Measurements from ENCODE around the gene HBZ.
"Not testable (repeated sequence)": the region's sequence is repeated elsewhere in the genome, so short reads cannot be mapped to it uniquely, and the experiment has no call there.

The HBZ gene

DNA sequence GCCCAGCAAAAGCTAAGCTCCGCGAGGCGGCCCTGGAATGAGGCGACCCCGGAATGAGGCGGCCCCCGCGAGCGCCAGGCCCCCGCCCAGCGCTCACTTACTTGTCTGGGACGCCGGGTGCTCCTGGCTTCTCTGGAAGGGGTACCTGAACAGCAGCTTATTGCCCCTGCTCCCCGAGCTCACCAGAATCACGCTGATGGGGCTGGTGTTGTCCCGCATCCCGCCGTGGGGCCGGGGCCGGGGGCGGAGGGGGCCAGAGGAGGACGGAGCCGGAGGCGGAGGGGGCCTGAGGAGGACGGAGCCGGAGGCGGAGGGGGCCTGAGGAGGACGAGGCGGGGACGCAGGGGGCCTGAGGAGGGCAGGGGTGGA is 14.4 kb upstream of the HBZ start:
- peak; percentile 53 to 64 for DNase-seq

- DNase-seq: no peak
Measured at GRCh38 chr16:140175-140857, 12.1 kb upstream of the HBZ start.

DNA sequence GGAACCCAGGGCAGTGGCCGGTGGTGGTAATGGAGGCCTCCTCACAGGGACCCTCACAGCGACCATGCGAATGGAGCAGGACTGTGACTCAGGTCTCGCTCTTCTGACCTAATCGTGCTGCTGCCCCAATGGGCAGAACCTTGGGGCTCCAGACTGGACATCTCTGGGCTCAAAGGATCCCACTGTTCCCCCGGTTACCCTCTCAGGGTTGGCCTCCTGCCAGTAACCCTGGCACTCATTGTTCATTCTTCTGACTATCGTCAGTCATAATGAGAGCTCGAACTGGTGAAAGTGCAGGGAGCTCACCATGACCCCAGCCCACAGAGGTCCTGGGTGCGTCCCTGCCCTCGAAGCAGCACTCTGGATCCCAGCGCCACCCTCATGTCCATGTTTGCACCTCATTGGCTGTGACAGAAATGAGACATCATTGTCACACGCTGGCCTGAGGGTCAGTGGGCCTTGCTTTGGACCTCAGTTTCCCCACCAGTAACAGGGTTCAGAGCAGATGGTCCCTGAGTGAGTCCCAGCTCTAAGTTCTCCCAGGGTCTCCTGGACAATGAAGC is 10.0 kb upstream of the HBZ start:
- no peak for DNase-seq

- DNase-seq: no peak
Measured at GRCh38 chr16:143047-143446, 9.4 kb upstream of the HBZ start.

- DNase-seq: no peak
Measured at GRCh38 chr16:143456-143855, 9.0 kb upstream of the HBZ start.

- no peak for DNase-seq
Measured at GRCh38 chr16:144797-145252, 7.6 kb upstream of the HBZ start.

DNA sequence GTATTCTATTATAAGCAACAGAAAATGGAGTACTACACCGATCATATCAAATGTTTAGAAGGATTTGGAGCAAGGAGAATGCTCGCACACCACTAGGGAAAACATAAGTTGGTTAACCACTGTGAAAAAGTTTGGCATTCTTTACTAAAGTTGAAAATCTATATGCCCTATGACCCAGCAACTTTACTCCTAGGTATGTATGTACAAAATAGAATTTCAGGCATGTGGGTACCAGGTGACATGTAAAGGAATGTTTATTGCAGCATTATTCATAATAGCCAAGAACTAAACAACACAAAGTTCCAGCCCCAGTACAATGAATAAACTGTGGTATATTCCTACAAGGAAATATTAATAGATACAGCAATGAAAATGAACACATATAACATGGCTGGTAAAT is 5.8 kb upstream of the HBZ start:
- DNase-seq: no peak

DNA sequence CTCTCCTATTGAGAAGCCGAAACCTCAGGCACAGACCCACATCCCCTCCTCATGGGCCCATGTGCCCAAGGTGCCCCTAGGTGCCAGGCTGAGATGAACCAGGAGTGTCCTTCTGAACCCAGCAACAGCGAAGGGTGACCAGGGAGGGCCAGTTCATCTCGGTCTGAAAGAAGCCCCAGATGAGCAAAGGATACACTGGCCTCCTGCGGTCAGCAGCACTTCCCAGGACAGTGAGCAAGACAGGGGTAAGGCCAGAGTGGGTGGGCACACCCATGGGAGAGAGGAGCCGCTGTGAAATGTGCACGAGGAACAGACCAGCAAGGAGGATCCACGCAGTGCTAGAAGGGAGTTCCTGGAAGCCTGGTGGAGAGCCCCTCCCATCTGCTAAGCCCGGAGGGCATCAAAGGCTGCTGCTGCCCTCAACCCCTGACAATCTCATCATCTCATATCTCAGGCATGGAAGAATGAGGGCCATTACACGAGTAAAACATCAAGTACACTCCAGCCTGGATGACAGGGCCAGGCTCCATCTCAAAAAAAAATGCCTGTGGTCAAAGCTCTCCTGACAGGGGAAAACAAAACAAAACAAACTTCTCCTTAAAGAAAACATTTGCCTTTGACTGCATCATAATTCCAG is 3.3 kb upstream of the HBZ start:
- no peak for DNase-seq

DNA sequence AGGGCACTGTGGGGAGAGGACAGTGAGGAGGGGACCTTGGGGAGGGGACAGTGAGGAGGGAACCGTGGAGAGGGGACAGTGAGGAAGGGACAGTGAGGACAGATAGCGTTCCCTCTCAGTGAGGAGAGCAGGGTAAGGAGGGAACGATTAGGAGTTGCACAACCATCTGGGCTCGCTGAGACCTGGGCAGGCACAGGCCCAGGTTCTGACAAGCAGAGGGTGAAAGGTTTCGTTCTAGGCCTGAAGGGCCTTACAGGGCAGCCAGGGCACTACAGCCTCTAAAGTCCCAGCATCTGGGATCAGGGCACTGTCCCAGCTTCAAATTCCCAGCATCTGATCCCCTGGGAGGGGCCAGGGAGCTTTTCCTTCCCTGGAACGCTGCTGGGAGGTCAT is 681 bp downstream of the HBZ start:
- not testable (repeated sequence) for DNase-seq

DNA sequence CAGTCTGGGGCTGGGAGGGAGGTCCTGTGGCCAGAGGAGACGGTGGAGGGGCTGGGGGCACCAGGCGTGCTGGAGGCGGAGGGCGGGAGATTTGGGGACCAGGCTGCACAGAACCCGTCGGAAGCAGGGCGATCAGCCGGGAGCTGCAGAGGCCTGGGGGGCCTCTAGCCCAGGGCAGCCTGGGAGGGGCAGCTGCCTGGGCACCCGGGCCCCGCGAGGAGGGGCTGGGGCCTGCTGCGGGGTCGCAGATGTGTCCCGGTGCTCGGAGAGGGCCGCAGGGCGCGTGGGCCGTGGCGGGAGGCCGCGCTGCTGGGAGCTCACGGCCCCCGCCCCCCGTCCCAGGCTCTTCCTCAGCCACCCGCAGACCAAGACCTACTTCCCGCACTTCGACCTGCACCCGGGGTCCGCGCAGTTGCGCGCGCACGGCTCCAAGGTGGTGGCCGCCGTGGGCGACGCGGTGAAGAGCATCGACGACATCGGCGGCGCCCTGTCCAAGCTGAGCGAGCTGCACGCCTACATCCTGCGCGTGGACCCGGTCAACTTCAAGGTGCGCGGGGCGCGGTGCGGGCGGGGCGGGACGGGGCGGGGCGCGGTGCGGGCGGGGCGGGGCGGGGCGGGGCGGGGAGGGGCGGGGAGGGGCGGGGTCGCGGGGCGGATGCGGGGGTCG is 1.2 kb downstream of the HBZ start:
- DNase-seq: not testable (repeated sequence)

GRCh38 chr16:154217-155030 is 2.0 kb downstream of the HBZ start:
- DNase-seq: peak in 1 of 2 experiments; percentile 60

DNA sequence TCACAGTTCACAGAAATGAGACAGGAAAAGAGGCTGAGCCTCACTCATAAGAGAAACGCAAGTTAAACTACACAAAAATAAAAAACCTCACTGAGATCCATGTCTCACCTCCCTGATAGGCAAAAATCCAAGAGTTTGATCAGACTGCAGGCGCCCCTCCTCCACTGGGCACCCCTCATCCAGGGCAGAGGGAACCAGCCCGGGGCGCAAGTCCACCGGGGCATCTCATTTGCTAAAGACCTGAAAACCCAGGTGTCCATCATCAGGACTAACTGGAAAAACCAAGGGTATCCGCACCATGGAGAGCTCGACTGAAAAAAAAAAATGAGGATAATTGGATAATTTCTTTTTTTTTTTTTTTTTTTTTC is 2.6 kb downstream of the HBZ start:
- DNase-seq: no peak

GRCh38 chr16:159136-159849 is 6.8 kb downstream of the HBZ start:
- DNase-seq: no peak

DNA sequence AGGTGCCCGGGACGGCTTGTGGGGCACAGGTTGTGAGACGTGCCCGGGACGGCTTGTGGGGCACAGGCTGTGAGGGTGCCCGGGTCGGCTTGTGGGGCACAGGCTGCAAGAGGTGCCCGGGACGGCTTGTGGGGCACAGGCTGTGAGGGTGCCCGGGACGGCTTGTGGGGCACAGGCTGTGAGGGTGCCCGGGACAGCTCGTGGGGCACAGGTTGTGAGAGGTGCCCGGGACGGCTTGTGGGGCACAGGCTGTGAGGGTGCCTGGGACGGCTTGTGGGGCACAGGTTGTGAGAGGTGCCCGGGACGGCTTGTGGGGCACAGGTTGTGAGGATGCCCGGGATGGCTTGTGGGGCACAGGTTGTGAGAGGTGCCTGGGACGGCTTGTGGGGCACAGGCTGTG is 7.8 kb downstream of the HBZ start:
- DNase-seq: not testable (repeated sequence)

DNA sequence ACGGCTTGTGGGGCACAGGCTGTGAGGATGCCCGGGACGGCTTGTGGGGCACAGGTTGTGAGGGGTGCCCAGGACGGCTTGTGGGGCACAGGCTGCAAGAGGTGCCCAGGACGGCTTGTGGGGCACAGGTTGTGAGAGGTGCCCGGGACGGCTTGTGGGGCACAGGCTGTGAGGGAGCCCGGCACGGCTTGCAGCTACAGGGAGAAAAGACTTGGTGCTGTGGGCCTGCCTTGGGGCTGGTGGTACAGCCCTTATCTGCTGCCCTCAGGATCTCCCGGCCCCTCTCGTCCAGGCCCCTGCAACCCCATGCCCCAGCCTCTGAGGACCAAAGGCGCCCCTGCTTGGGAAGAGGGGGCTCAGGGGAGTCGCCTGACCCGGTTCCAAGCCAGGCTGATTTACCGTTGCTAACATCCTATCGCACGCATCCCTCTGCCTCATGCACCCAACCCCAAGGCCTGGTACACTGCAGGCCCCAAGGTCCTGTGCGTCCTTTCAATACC is 8.3 kb downstream of the HBZ start:
- DNase-seq: no peak

GRCh38 chr16:162271-162991 is 10.0 kb downstream of the HBZ start:
- no peak for DNase-seq

- not testable (repeated sequence) for DNase-seq
Measured at GRCh38 chr16:163139-163538, 10.7 kb downstream of the HBZ start.

GRCh38 chr16:163696-164095 is 11.3 kb downstream of the HBZ start:
- DNase-seq: not testable (repeated sequence)

- not testable (repeated sequence) for DNase-seq
Measured at GRCh38 chr16:164134-164823, 11.8 kb downstream of the HBZ start.

DNA sequence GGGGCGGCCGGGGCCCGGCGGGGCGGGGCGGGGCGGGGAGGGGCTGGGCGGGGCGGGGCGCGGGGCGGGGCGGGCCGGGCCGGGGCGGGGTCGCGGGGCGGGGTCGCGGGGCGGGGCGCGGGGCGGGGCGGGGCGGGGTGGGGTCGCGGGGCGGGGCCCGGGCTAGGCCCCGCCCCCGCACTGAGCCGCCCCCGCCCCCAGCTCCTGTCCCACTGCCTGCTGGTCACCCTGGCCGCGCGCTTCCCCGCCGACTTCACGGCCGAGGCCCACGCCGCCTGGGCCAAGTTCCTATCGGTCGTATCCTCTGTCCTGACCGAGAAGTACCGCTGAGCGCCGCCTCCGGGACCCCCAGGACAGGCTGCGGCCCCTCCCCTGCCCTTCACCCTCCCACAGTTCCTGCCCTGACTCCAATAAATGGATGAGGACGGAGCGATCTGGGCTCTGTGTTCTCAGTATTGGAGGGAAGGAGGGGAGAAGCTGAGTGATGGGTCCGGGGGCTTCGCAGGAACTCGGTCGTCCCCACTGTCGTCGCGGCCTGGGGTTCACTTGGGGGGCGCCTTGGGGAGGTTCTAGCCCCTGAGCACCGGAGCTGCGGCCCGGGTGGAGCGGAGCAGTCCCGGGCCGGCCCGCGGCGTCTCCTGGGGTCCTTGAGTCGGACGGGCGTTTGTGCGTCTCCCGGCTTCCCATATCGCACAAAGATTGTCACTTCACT is 12.5 kb downstream of the HBZ start:
- DNase-seq: peak in 1 of 2 experiments; percentile 39
